Skeletal muscle satellite cell (primary cell): ENCODE data around the gene FAM162A.
A peak's percentile ranks its signal among the peaks of the same experiment; 100 is the strongest.
"Not testable (repeated sequence)": the region's sequence is repeated elsewhere in the genome, so short reads cannot be mapped to it uniquely, and the experiment has no call there.

Experiments
- H3K27me3 ChIP-seq: 2 replicates; pipeline ENCODE4 v1.7.0; 2013; ENCODE audit warnings: low read length; ENCODE audit not compliant: control insufficient read depth, insufficient read depth
- H3K36me3 ChIP-seq: 2 replicates; pipeline ENCODE4 v1.7.0; 2013; ENCODE audit warnings: mild to moderate bottlenecking, control low read depth, low read length; ENCODE audit not compliant: insufficient read depth
- H3K4me1 ChIP-seq: 2 replicates; pipeline ENCODE4 v1.7.0; 2013; ENCODE audit warnings: low read length; ENCODE audit not compliant: control insufficient read depth, insufficient read depth
- H3K4me2 ChIP-seq: 2 replicates; pipeline ENCODE4 v1.7.0; 2013; ENCODE audit warnings: mild to moderate bottlenecking, low read length
- H3K4me3 ChIP-seq: 2 replicates; pipeline ENCODE4 v1.7.0; 2013; ENCODE audit warnings: low read length
- H3K9ac ChIP-seq: 2 replicates; pipeline ENCODE4 v1.7.0; 2013; ENCODE audit warnings: mild to moderate bottlenecking, low read depth, low read length, moderate library complexity
- H3K9me3 ChIP-seq: replicated peaks from 2 replicates; pipeline ENCODE4 v1.7.0; 2013; ENCODE audit warnings: mild to moderate bottlenecking, control low read depth, low read length

FAM162A gene

DNA sequence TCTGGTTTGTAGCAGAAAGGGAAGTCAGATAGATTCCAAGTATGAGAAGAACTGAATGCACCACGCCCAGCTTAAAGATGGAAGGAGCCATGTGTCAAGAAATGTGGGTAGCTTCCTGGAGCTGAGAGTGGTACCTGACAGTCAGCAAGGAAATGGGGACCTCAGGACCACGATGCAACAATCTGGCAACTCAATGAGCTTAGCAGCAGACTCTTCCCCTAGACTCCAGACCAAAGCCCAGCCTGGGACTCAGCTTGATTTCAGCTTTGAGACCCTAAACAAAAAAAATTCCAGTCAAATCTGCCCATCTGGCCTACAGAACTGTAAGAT lies 25.3 kb upstream of the FAM162A start:
- Histone ChIP-seq H3K27me3 (no peaks in the 10 kb centered on the region), H3K4me2 (no peak overlapping the region), H3K9me3 (no peaks in the 10 kb centered on the region), H3K9ac (no peak overlapping the region), H3K36me3 (peaks cover 20% of the 10 kb centered on the region), H3K4me3 (no peak overlapping the region), H3K4me1 (no peaks in the 10 kb centered on the region)

DNA sequence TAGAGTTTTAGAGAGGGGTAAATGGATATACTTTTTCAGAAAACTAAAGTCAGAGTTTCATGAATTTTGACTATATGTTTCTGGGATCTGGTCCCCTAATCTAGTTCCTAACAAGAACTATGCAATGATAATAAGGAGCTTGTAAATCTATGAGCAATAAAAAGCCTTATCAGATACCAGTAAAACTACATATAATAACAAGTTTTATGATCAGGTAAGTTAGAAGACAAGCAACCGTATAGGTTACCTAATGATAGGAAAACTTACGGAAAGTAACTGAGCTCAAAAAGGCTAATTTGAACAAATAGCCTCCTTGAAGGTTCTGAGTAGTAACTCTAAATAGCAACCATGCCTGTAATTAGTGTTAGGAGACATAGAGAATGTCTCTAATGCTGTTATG lies 22.0 kb upstream of the FAM162A start:
- Histone ChIP-seq H3K9me3 (no peaks in the 10 kb centered on the region), H3K36me3 (peaks cover 37% of the 10 kb centered on the region), H3K27me3 (no peaks in the 10 kb centered on the region), H3K4me2 (no peak overlapping the region), H3K4me3 (no peak overlapping the region), H3K9ac (no peak overlapping the region), H3K4me1 (peaks cover 7% of the 10 kb centered on the region)

DNA sequence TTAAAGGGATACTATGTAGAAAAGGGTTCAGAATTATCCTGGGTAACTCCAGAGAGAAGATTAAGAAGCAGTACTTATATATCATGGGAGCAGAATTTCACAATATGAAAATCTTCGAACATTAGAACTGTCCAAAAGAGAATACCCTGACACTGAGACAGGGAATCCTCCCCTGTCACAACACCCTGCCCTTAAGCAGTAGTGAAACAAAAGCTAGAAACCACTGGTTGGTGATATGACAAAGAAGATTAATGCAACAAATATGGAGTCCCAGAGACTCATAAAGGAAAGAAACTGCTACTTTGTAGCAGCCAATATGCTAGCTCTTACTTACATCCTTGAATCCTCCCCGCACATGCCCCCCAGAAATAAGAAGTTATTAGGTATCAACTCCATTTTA lies 19.5 kb upstream of the FAM162A start:
- H3K4me1 ChIP-seq: peaks cover 7% of the 10 kb centered on the region
- H3K27me3 ChIP-seq: no peaks in the 10 kb centered on the region
- H3K4me3 ChIP-seq: no peak overlapping the region
- H3K36me3 ChIP-seq: peaks cover 29% of the 10 kb centered on the region
- no peaks in the 10 kb centered on the region for H3K9me3 ChIP-seq
- no peak overlapping the region for H3K4me2 ChIP-seq
- no peak overlapping the region for H3K9ac ChIP-seq

DNA sequence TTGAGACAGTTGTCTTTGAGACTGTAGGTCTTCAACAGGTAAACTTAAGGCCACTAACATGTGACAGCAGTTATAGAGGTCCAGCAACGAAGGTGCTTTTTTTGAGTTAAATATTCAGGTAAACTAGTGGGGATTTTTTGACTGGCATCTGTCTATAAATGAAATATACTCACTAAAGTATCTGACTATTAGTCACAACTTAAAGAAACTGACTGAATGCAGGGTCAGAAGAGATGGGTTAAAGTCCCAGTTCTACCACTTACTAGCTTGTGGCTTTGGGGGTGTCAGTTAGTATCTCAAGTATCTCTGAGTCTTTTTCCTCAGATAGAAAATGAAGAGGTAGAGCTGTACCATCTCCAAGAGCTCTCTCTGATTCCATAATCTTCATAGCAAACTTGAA lies 18.9 kb upstream of the FAM162A start:
- no peak overlapping the region for H3K9ac ChIP-seq
- no peaks in the 10 kb centered on the region for H3K27me3 ChIP-seq
- no peaks in the 10 kb centered on the region for H3K9me3 ChIP-seq
- no peak overlapping the region for H3K4me3 ChIP-seq
- H3K4me1 ChIP-seq: peaks cover 7% of the 10 kb centered on the region
- H3K4me2 ChIP-seq: no peak overlapping the region
- H3K36me3 ChIP-seq: peaks cover 26% of the 10 kb centered on the region

DNA sequence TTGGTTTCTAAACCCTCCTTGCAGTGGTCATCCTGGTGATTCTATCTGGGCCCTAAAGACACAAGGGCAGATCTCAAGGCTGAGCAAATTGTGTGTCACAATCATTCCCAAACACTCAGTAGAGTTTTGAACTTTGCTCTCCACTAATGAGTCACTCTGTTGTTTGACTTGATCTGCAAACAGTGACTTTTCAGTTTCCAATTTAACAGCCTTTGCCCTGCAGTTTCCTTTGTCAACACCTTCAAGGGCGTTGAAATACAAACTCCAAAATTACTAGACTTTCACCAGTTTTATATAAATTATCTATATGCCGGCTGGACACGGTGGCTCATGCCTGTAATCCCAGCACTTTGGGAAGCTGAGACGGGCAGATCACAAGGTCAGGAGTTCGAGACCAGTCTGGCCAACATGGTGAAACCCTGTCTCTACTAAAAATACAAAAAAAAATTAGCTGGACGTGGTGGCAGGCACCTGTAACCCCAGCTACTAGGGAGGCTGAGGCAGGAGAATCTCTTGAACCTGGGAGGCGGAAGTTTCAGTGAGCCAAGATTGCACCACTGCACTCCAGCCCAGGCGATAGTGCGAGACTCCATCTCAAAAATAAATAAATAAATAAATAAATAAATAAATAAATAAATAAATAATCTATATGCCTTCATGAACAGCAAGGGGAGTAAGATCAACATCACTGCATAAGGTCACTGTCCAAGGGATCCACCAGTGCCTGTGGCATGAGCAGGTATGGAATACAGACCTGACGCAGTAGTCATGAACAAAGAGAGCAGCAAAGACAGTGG lies 18.2 kb upstream of the FAM162A start:
- H3K27me3 ChIP-seq, H3K9me3 ChIP-seq, H3K4me1 ChIP-seq, H3K4me3 ChIP-seq, H3K9ac ChIP-seq, H3K4me2 ChIP-seq: not testable (repeated sequence)
- H3K36me3 ChIP-seq: peaks cover 31% of the 10 kb centered on the region

DNA sequence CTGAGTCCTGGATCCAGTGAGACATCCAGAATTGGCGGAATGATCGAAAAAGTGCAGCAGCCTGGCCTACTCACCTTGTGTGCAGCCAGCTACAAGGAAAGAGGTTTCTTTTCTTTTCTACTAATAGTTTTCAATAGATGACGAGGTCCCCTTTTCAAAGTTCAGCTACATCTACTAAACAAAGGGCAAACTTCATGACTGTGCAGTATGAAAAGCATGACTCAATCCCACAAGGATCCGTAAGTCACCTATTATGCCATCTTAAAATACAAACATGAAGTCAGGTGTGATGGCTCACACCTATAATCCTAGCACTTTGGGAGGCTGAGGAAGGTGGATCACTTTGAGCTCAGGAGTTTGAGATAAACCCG lies 17.6 kb upstream of the FAM162A start:
- Histone ChIP-seq H3K36me3 (peaks cover 28% of the 10 kb centered on the region), H3K4me1 (peaks cover 7% of the 10 kb centered on the region), H3K9me3 (no peaks in the 10 kb centered on the region), H3K4me2 (no peak overlapping the region), H3K4me3 (no peak overlapping the region), H3K27me3 (no peaks in the 10 kb centered on the region), H3K9ac (no peak overlapping the region)

DNA sequence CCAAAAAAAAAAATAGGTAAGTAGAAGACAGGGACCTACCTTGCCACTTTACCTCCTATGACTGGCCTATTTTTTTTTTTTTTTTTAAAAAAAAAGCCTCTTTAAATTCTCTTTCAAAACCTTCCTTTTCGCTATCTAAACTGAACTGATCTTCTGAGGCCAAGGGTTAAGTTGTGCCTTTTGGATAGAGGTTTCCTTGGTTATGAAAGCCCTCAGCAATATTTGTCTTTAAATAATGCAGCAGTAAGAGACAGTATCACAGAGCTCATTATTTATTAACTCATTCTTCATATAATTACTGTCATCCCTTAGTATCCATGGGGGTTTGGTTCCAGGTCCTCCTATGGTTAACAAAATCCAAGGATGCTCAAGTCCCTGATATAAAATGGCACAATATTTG lies 9.9 kb upstream of the FAM162A start:
- no peaks in the 10 kb centered on the region for H3K9me3 ChIP-seq
- H3K4me2 ChIP-seq: no peak overlapping the region
- H3K36me3 ChIP-seq: peaks cover 4% of the 10 kb centered on the region
- H3K4me3 ChIP-seq: no peak overlapping the region
- no peak overlapping the region for H3K9ac ChIP-seq
- H3K27me3 ChIP-seq: no peaks in the 10 kb centered on the region
- H3K4me1 ChIP-seq: no peaks in the 10 kb centered on the region

DNA sequence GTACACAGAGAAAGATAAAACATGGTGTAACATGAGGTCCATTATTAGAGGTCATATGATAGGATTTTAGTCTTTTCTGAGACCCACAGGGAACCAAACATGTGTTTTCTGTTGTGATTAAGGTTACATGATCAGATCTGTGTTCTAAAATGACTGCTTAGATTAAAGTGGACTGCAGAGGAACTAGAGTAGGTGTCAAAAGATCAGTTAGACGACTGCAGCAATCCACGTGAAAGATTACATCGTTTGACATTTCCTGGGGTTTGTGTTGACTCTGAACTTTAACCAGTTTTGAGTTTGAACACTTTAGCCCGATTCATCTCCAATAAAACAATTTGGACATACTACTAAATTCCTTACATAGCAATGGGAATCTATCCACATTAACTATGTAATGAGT lies 6.0 kb upstream of the FAM162A start:
- peaks cover 6% of the 10 kb centered on the region for H3K4me1 ChIP-seq
- H3K4me2 ChIP-seq: no peak overlapping the region
- H3K4me3 ChIP-seq: no peak overlapping the region
- H3K27me3 ChIP-seq: no peaks in the 10 kb centered on the region
- no peaks in the 10 kb centered on the region for H3K9me3 ChIP-seq
- no peaks in the 10 kb centered on the region for H3K36me3 ChIP-seq
- H3K9ac ChIP-seq: no peak overlapping the region

DNA sequence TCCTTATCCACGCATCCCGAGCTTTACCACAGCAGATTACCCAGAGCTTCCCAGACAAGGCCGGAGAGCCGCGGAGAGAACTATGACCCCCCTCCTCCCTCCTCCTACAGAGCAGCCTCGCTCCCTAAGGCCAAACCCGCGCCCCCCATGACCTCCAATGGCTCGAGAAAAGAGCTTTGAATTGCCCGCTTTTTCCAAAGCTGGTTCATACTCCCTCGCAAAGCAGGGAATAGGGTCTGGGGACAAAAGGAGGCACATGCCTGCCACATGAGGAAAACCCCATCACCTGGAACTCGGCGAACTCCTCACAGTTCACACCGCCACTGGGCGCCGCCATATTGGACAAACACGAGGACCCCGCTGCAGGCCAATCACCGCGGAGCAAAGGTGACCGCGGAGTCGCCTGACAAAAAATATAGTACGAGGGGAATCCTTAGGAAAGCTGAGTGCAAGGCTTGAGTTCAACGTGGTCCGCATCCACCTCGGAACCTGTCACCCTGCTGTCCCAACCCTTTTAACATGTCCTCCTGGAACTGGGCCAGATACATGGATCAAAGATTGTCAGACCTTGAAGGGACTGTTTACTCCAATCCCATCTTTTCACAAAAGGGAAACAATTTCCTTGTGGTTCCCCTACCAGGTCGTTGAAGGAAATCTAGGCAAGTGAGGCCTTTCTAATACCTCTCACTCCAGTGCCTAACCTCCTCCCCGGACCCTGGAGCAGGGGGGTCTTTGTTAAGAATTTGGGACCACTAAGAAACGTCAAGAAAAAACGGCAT lies 905 bp upstream of the FAM162A start, which contains the start of gene MIX23:
Gene MIX23 (minus strand): TSS at position 344 of the 779 bp plus-strand sequence. CDS start 7 bp downstream, at position 337.
- H3K4me3 ChIP-seq: peak within 1 kb of the TSS; percentile 88
- H3K4me1 ChIP-seq: peaks cover 17% of the 10 kb centered on the region
- H3K9ac ChIP-seq: peak within 1 kb of the TSS; percentile 89
- no peaks in the 10 kb centered on the region for H3K27me3 ChIP-seq
- no peaks in the 10 kb centered on the region for H3K9me3 ChIP-seq
- peak within 1 kb of the TSS; percentile 89 for H3K4me2 ChIP-seq
- no peaks in the 10 kb centered on the region for H3K36me3 ChIP-seq

DNA sequence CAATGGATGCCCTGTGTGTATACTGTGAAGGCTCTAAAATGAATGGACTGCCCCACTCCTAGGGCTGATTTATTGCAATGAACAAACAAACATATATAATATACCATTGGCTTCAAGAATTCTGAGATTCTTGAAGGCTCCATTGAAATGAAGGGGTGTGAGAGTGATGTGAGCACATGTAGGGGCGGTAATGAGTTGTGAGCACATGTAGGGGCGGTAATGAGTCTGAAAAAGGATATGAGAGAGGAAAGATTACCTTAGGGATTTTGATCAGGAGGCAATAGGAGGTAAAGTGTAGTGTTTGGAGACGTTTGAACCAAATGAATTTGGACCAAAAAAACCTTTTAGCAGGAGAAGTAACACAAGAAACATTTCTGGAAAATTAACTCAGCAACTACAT lies 3.7 kb downstream of the FAM162A start:
- no peaks in the 10 kb centered on the region for H3K9me3 ChIP-seq
- H3K4me3 ChIP-seq: no peak overlapping the region
- no peak overlapping the region for H3K4me2 ChIP-seq
- no peak overlapping the region for H3K9ac ChIP-seq
- no peaks in the 10 kb centered on the region for H3K36me3 ChIP-seq
- H3K4me1 ChIP-seq: peaks cover 12% of the 10 kb centered on the region
- H3K27me3 ChIP-seq: no peaks in the 10 kb centered on the region

DNA sequence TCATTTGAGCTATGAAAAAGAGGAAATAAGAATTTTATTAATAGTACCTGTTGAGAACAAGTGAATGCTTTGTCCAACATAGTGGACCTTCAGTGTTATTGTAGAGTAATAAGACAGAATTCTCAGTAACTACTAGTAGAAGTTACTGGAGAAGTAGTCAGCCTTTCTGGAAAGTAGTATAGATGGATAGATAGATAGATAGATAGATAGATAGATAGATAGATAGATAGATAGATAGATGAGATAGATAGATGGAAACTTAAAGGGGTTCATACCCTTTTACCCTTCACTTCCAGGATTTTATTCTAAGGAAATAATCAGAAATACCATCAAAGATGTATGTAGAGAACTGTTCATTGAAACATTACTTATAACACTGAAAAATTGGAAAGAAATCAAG lies 5.2 kb downstream of the FAM162A start:
- Histone ChIP-seq H3K9ac (no peak overlapping the region), H3K4me2 (no peak overlapping the region), H3K36me3 (no peaks in the 10 kb centered on the region), H3K27me3 (no peaks in the 10 kb centered on the region), H3K4me1 (peaks cover 5% of the 10 kb centered on the region), H3K9me3 (no peaks in the 10 kb centered on the region), H3K4me3 (no peak overlapping the region)

DNA sequence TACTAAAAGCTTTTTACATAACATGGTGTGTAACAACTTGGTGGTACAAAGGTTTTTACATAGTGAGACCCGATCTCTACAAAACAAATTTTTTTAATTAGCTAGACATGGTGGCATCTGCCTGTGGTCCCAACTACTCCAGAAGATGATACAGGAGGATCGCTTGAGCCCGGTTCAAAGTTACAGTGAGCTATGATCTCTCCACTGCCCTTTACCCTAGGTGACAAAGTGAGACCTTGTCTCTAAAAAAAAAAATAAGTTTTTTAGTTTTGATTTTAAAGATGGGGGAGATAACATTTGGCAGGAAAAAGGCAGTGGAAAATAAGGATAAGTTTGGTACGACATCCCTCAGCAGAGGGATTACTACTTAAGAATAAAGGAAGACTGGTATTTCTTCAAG lies 5.9 kb downstream of the FAM162A start:
- Histone ChIP-seq H3K4me1 (no peaks in the 10 kb centered on the region), H3K9ac (no peak overlapping the region), H3K4me3 (no peak overlapping the region), H3K36me3 (no peaks in the 10 kb centered on the region), H3K9me3 (no peaks in the 10 kb centered on the region), H3K4me2 (no peak overlapping the region), H3K27me3 (no peaks in the 10 kb centered on the region)
